IPS DF 4.7 (cell line): Measurements from ENCODE around the gene TRAPPC4.

Experiments
- DNase-seq: peaks from one replicate; pipeline ENCODE4 v3.0.0-alpha.2; 2013; ENCODE audit warnings: low spot score; ENCODE audit errors: extremely low read depth

TRAPPC4 gene

DNA sequence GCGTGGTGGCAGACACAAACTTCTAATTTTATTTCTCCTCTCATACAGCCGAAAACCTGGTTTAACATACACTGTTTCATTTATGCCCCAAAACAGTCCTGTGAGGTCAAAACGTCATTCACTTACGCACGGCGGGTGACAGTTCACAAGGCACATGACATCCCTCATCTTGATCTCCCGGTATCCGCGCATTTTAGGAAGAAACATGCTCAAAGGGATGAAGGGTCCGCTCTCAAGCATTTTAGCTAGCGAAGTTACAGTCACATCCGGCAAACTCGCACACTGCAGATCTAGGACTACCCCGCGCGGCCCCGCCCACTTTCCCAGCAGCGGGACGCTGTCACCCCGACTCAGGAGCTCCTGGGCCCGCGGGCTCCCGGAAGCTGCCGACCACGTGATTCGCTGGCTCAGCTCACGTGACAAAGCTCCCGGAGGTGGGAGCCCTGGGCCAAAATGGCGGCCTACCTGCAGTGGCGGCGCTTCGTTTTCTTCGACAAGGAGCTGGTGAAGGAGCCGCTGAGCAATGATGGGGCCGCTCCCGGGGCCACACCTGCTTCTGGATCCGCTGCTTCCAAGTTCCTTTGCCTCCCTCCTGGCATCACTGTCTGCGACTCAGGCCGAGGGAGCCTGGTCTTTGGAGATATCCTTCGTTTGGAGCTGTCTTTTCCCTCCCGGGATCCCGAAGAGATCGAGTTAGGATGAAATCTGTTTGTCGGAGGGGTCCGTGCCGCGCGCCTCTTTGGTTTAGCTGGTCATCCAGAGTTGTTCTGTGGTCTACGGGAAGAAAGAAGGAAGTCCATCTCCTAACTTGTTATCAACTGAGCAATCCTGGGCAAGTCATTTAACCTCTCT lies 49.0 kb downstream of the TRAPPC4 start, which contains the start of gene VPS11:
Gene VPS11, plus strand, starts transcription at position 448 of the 852 bp plus-strand sequence. Its CDS starts 6 bp downstream, at position 454.
- peak; percentile 79 for DNase-seq
